Measurements from ENCODE around the gene S100A13. TPM values are rescaled to one million over a fixed set of nuclear protein-coding genes. Genes with fewer than 3 reads are reported as not detected.
"Not testable (repeated sequence)": the region's sequence is repeated elsewhere in the genome, so short reads cannot be mapped to it uniquely, and the experiment has no call there.

The S100A13 gene
- polyA plus RNA-seq (2011; rRNA removed) (310 and 323 TPM in 2 replicates), polyA minus RNA-seq (2011; rRNA and poly(A)+ RNA removed) (91.6 and 95.5 TPM in 2 replicates)

GRCh38 chr1:153626904-153627714, at the start of gene S100A13:
TSS of gene S100A13 (minus strand) at chr1:153627505. CDS start at chr1:153626472, 1,033 bp downstream.
- peak; percentile 78 for TF ChIP-seq CTCF (IDR thresholded peaks at IDR 0.05; ENCODE audit: low read depth, low read length)
- peak; percentile 92 for DNase-seq (ENCODE audit: low read depth, low spot score)
- Histone ChIP-seq H3K4me3 (ENCODE audit: low read depth, low read length) (peak within 1 kb of the TSS; percentile 80), H3K9me3 (ENCODE audit: control insufficient read depth, insufficient read depth, low read length) (no peaks in the 10 kb centered on the region), H3K27ac (ENCODE audit: low read depth, low read length) (peak within 1 kb of the TSS; percentile 92), H3K27me3 (ENCODE audit: control insufficient read depth, insufficient read depth, low read length) (no peaks in the 10 kb centered on the region)
- CTCF ChIA-PET, result interaction anchor here (0.6 to 3.7 kb wide), 32 partner anchors 8 to 295 kb away, joined by 3 to 80 read pairs (median 6); partner anchors contain the start of genes S100A14, S100A16, S100A6 and SNAPIN
- POLR2A ChIA-PET, result interaction anchor here (0.5 to 3.4 kb wide), 31 partner anchors 8 to 367 kb away, joined by 3 to 46 read pairs (median 4); partner anchors contain the start of genes RPS27, S100A14, S100A16 and S100A6

GRCh38 chr1:153673511-153673910, 46.2 kb upstream of the S100A13 start:
- Histone ChIP-seq H3K27ac (ENCODE audit: low read depth, low read length) (no peak overlapping the region), H3K27me3 (ENCODE audit: control insufficient read depth, insufficient read depth, low read length) (peaks cover 11% of the 10 kb centered on the region), H3K4me3 (ENCODE audit: low read depth, low read length) (no peak overlapping the region), H3K9me3 (ENCODE audit: control insufficient read depth, insufficient read depth, low read length) (no peaks in the 10 kb centered on the region; the same call in 1 of the 2 replicates)
- no peak for DNase-seq (ENCODE audit: low read depth, low spot score)
- TF ChIP-seq CTCF (IDR thresholded peaks at IDR 0.05; ENCODE audit: low read depth, low read length), result no peak
- ChIA-PET CTCF (interaction anchor here (0.7 kb wide), 1 partner anchor 478 kb away, joined by 3 read pairs; no protein-coding TSS in a partner anchor), POLR2A (interaction anchor here (0.7 kb wide), 1 partner anchor 317 kb away, joined by 6 read pairs; no protein-coding TSS in a partner anchor)

GRCh38 chr1:153671628-153672353, 44.5 kb upstream of the S100A13 start:
- peak overlapping the region; percentile 52 for H3K4me3 ChIP-seq (ENCODE audit: low read depth, low read length)
- not testable (repeated sequence) for H3K9me3 ChIP-seq (ENCODE audit: control insufficient read depth, insufficient read depth, low read length); H3K27me3 ChIP-seq (ENCODE audit: control insufficient read depth, insufficient read depth, low read length); DNase-seq (ENCODE audit: low read depth, low spot score)
- POLR2A ChIA-PET, result interaction anchor here (0.7 to 1.2 kb wide), 5 partner anchors 38 to 319 kb away, joined by 3 to 7 read pairs (median 4); partner anchors contain the start of genes CHTOP and DENND4B
- H3K27ac ChIP-seq (ENCODE audit: low read depth, low read length), result peak overlapping the region; percentile 84
- CTCF ChIA-PET, result interaction anchor here (0.6 to 1.8 kb wide), 8 partner anchors 26 to 315 kb away, joined by 3 to 13 read pairs (median 3); partner anchors contain the start of gene RAB13

- Histone ChIP-seq H3K27ac (ENCODE audit: low read depth, low read length) (peak within 1 kb of the TSS; percentile 84), H3K9me3 (ENCODE audit: control insufficient read depth, insufficient read depth, low read length) (no peaks in the 10 kb centered on the region; the same call in 1 of the 2 replicates), H3K27me3 (ENCODE audit: control insufficient read depth, insufficient read depth, low read length) (no peaks in the 10 kb centered on the region), H3K4me3 (ENCODE audit: low read depth, low read length) (peak within 1 kb of the TSS; percentile 95)
- POLR2A ChIA-PET, result interaction anchor here (0.7 to 1.2 kb wide), 3 partner anchors 37 to 275 kb away, joined by 3 to 7 read pairs (median 4); partner anchors contain the start of genes CHTOP and DENND4B
- peak; percentile 99 for DNase-seq (ENCODE audit: low read depth, low spot score)
- CTCF ChIA-PET, result interaction anchor here (0.6 to 1.8 kb wide), 6 partner anchors 25 to 315 kb away, joined by 3 to 13 read pairs (median 3); partner anchors contain the start of gene RAB13
- TF ChIP-seq CTCF (IDR thresholded peaks at IDR 0.05; ENCODE audit: low read depth, low read length), result peak; percentile 30
Measured at GRCh38 chr1:153670859-153671627, 43.7 kb upstream of the S100A13 start, which contains the start of gene ILF2. TSS of gene ILF2 (minus strand) at chr1:153670993. CDS start at chr1:153670922, 71 bp downstream.

All from AG04450 (cell line).